Measurements from ENCODE around the gene FAM174B.
"Not testable (repeated sequence)": the region's sequence is repeated elsewhere in the genome, so short reads cannot be mapped to it uniquely, and the experiment has no call there.

FAM174B gene

GRCh38 chr15:92617549-92618520, 37.7 kb downstream of the FAM174B start:
- DNase-seq: no peak

- no peak for DNase-seq
These were observed 38.7 kb downstream of the FAM174B start for GRCh38 chr15:92616621-92617548.

GRCh38 chr15:92614791-92615785, 40.5 kb downstream of the FAM174B start:
- DNase-seq: no peak

- no peak for DNase-seq
These were observed 41.3 kb downstream of the FAM174B start for GRCh38 chr15:92614301-92614700.

DNA sequence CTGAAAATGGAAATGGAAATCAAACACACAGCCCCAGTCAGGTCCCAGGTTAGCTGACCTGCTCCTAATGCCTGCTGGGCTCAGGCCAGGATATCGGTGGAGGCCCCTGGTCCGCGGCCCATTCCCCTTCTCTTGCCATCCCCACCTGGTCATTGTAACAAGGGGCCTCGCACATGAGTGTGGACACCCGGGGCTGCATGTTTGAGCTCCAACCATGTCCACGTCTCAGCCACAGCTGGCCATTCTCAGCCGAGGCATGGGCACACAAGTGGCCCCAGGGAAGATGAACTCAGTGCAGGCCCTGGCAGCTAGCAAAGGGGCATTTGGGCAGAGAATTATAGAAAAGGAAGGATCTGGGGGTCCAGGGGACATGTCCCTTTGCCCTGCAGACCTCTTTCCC, 41.7 kb downstream of the FAM174B start:
- DNase-seq: no peak

DNA sequence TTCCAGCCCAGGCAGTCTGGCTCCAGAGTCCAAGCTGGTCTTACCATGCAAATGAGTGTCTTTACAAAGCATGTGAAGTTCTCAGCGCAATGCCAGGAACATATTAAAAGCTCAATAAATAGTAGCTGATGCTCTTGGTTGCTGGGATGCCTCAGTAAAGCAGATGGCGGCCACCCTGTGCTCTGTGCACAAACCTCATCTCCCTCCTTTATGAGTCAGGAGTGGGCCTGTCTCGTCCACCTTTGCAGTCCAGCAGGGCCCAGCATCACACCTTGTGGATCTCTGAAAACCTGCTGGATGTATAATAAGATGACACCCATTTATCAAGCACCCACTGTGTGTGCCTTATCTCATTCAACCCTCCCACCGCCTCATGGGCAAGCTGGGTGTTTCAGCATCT, 42.7 kb downstream of the FAM174B start:
- no peak for DNase-seq

DNA sequence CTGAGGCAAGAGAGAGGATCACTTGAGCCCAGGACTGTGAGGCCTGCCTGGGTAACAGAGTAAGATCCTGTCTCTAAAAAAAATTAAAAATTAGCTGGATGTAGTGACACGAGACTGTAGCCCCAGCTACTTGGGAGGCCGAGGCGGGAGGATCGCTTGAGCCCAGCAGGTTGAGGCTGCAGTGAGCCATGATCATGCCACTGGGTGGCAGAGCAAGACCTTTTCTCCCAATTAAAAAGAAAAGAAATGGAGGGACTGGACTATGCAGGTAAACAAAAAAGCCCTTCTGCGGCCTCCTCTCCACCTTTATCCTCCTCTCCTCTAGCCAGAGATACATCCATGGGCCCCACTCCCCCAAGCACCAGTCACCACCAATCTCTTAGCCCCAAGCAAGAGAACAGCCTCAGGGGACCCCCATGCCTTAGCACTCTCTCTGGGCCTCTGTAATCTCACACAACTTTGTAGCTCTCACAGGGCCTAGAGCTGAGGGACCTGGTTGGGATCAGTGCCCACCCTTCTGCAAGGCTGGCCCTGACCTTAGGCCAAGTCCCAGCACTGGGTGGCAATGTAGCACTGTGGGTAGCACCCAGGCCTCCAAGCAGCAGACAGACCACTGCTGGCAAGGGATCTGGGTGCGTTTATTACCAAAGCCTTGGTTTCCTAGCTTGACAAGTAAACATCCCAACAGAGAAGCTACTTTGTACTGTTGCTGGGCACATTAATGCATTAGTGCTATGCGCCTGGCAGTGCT, 43.4 kb downstream of the FAM174B start:
- DNase-seq: no peak

- no peak for DNase-seq
These were observed 44.4 kb downstream of the FAM174B start for GRCh38 chr15:92611150-92611549.

DNA sequence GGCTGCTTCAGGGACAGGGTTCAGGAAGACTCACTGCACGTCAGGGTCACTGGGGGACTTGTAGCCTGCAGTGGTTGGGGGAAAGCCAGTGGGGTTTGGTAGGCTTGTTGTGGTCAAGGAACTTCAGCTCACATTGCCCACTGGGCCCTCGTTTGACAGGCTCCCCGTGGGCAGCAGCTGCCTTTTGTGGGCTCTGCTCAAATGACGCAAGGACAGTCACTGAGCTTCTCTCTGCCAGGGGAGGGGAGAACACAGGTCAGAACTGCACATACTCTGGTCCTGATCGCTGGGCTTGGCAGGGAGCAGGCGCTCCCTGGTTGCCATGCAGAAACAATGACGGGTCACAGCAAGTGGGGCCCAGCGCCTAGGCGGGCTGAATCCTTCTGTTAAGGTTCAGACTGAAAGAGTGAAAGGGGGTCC, 45.5 kb downstream of the FAM174B start:
- DNase-seq: no peak

DNA sequence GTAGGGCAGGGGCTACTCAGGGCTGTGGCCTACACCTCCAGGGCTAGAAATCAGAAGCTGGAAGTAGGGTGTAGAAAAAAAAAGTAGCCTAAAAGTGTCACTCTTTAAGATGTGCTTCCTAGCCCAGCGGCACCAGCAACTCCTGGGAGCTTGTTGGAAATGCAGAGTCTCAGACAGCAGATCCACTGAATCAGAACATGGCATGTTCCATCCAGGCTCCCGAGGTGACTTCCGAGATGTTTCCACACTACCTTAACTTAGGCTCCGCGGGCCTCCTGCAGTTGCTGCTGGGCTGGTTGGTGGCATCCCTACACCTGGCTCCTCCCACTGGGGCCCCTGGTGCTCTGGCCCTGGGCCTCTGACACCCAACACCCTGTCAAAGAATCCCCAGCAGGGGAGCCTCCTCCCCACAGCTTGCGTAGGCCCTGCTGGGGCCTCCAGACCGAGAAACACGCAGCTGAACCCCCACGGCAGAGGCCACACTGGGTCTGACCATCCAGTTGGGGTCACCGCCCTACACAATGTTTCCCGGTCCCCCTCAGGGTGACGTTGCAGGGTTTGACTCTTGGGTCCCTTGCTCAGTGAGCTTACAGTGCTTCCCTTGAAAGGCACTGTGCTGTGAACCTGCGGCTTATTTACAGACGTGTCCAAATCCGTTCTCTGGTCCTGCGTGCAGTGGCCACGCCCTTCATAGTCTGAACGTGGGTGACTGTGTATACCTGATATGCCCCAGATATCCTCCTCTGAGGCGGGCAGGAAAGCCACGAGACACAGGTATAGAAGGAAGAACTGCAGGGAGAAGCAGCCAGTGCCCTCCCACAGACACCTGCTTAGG, 46.5 kb downstream of the FAM174B start:
- DNase-seq: no peak

GRCh38 chr15:92606836-92607150, 48.8 kb downstream of the FAM174B start:
- DNase-seq: not testable (repeated sequence)

DNA sequence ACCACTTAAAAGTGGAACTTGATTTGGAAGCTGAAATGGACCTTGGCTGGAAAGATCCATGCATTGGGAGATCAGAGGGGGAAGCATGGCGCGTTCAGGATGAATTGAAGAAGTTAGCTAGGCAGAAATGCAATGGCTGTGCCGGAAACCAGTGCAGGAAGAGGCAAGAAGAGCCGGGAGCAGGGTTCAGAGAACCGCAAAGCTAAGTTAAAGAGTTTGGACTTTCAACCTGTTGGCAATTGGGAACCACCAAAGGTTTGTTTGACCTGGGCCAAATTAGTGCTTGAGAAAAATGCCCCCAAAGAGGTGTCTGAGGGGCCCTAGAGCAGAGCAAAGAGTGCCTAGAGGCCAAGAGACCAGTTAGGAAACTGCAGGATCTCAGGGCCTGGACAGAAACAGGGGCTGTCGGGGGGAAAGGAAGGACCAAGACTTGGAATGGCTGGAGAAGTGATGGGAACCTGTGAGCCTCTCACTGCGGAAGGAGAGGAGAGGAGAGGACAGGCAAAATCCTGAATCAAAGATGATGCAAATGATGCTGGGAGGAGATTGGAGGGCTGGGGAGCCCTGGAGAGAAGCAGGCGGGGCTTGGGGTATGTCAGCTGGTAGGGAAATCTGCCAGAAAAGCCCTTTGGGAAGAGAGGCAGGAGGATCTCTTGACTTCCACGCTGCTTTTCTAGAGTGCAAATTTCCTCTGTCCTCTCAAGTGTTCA, 49.3 kb downstream of the FAM174B start:
- DNase-seq: no peak

GRCh38 chr15:92605225-92605944, 50.2 kb downstream of the FAM174B start:
- DNase-seq: no peak

DNA sequence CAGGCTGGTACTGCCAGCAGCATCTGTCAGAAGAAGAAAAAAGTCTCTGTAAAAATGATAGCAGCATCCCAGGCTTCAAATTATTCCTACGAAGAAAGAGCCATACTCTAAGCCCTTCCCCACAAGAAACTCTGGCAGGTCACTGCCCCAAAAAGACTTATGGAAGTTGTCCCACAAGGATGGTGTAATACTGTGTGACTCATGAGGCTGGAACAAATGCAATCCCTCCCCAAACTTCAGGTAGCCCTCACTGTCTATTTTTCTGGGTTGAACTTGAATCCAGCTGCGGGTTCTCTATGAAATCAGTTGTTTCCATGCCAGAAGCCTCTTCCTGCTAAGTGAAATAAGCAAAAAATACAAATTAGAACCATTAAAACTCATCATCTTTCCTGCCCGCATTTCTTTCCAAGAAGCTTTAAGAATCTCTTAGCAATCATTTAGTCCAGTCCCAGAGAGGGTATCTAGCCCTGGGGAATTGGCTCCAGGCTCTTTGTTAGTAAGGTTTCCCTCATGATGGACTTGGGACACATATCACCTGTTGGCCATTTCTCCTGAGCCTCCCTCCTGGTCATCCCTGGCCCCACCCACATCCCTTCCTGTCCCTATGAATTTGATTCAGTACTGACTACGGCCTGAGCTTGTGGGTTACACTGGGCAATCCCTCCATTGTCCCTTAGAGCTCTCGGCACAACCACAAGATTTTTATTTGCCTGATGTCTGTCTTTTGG, 51.7 kb downstream of the FAM174B start:
- no peak for DNase-seq

DNA sequence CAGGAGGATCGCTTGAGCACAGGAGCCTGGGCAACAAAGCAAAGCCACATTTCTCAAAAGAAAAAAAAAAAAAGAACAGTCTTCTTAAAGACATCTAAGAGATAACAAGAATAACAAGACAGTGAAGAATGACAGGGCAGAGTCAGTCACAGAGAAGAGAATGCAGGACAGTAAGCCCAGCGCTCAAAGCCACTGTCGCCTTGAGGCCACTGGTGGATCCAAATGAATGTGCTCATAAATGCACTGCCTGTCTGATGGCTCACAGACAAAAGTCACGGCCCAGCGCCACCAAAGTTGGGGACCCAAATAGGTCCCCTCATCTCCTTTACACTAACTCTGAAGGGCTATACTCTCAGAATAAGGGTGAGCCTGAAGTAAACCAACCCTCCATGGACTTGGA, 52.3 kb downstream of the FAM174B start:
- DNase-seq: no peak

DNA sequence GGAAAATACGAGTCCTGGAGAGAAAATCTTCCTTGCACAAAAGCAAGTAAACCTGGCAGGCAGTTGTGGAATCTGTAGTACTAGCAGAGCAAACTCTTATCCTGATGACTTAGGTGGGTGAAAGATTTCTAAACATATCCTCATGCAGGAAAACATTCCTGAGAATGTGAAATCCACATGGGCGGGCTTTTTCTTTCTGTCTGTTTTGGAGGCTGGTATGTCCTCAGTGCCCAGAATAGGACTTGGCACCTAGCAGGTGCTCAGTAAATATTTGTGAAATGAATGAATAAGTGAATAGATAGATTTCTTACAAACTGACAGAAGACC, 53.3 kb downstream of the FAM174B start:
- no peak for DNase-seq

DNA sequence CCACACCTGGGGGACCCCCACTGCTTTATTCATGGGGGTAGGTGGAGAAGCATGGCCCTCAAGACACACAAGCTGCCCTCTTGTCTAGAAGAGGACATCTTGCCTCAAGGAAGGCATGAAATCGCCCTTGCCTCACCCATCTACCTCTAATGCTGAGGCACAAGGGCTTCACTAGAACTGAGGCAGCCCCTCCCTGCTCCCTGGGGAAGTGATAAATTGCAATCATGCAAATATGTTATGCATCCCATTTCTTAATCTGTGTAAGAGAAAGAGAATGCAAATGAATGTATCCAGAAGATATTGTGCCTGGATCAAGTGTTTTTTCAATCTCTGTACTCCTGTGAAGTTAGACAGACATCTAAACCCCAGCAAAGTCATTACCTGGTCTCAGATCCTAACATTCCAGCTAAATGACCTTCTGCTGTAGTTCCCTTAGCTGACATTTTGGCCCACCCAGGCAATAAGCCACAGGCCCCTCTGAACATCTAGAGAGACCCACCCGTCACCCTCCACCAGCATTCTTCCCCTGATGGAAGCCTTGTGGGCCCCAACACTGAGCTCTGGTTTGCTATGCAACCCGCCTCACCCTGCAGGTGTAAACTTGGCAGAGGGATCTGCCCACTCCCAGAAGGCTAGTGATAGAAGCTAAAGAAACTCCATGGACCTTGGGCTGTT, 53.8 kb downstream of the FAM174B start:
- DNase-seq: no peak

DNA sequence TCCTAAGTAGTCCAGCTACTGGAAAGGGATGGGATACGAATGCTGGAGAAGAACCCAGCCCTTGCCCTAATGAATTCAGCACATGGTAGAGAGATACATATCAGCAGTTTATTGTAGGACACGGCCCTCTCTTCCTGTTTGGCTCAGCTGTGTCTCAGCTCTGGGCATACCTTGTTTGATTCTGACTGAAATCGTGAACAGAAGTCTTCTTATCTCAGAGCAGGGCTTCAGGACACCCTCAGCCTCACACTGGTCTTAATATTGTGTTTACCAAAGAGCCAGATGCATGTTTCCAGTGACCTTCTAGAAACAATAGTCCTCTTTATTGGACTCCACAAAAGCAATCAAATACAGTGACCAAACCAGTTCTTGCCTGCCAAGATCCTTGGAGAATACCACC, 54.7 kb downstream of the FAM174B start:
- DNase-seq: no peak
